Liver (tissue), 3 donors: Measurements from ENCODE around the gene RICTOR.

Experiments
- ATF3 ChIP-seq: IDR thresholded peaks from 2 replicates; pipeline ENCODE4 v1.6.1; 2016; ENCODE audit warnings: antibody characterized with exemption
- CTCF ChIP-seq: fragments of 150-350 bp; IDR thresholded peaks from 2 replicates; pipeline ENCODE4 v1.5.1; 2017; ENCODE audit warnings: improper control_type of control experiment, low read depth, low read length; ENCODE audit not compliant: missing input control
- EGR1 ChIP-seq, 2 donors: IDR thresholded peaks; 2 replicates each; pipeline ENCODE4 v1.6.1; 2016 to 2018; ENCODE audit warnings: antibody characterized with exemption in 2 of 2, low read depth in 2 of 2
- FOXA1 ChIP-seq: IDR thresholded peaks from 2 replicates; pipeline ENCODE4 v1.6.1; 2016; ENCODE audit warnings: antibody characterized with exemption
- GABPA ChIP-seq, 2 donors: IDR thresholded peaks in 1 of 2; conservative IDR thresholded peaks in 1 of 2; 2 replicates each; pipeline ENCODE4 v1.6.1; 2016; ENCODE audit warnings: antibody characterized with exemption in 2 of 2, mild to moderate bottlenecking in 1 of 2, moderate library complexity in 1 of 2
- MAX ChIP-seq: IDR thresholded peaks from 2 replicates; pipeline ENCODE4 v1.6.1; 2016; ENCODE audit warnings: antibody characterized with exemption
- REST ChIP-seq: IDR thresholded peaks from 2 replicates; pipeline ENCODE4 v1.6.1; 2016; ENCODE audit warnings: antibody characterized with exemption, mild to moderate bottlenecking
- YY1 ChIP-seq: IDR thresholded peaks from 2 replicates; pipeline ENCODE4 v1.6.1; 2016; ENCODE audit warnings: antibody characterized with exemption, mild to moderate bottlenecking
- ZBTB33 ChIP-seq: IDR thresholded peaks from 2 replicates; pipeline ENCODE4 v1.6.1; 2016; ENCODE audit warnings: antibody characterized with exemption
- donor health status: healthy.
- donor health status: healthy.

GRCh38 chr5:39052141-39052540 lies 22.1 kb downstream of the RICTOR start:
- TF ChIP-seq GABPA (IDR thresholded peaks at IDR 0.05 in 1 of 2, conservative IDR thresholded peaks at IDR 0.05 in 1 of 2): no peak
- TF ChIP-seq ATF3: no peak
- TF ChIP-seq FOXA1: no peak
- TF ChIP-seq CTCF: no peak
- TF ChIP-seq ZBTB33: no peak
- TF ChIP-seq REST: no peak
- no peak for TF ChIP-seq YY1
- TF ChIP-seq MAX: no peak
- no peak for TF ChIP-seq EGR1 (IDR thresholded peaks at IDR 0.05; ENCODE audit: low read depth in 2 of 2)
